MM.1S (cell line): ENCODE data around the gene HOOK2.

Experiments
- DNase-seq: peaks from one replicate; pipeline ENCODE4 v3.0.0-alpha.2; 2015
- H2AFZ ChIP-seq: fragments of 300-600 bp; sonication (generic); 2 replicates; pipeline ENCODE4 v1.6.0; 2016; ENCODE audit warnings: antibody characterized with exemption, low read length
- H3F3A ChIP-seq: fragments of 300-600 bp; sonication (generic); 2 replicates; pipeline ENCODE4 v1.6.1; 2016; ENCODE audit warnings: mild to moderate bottlenecking, antibody characterized with exemption, low read length, moderate library complexity, mixed read lengths; ENCODE audit not compliant: insufficient read depth
- H3K27ac ChIP-seq: fragments of 300-600 bp; sonication (generic); 2 replicates; pipeline ENCODE4 v1.5.1; 2016; ENCODE audit warnings: mild to moderate bottlenecking, low read length
- H3K27me3 ChIP-seq: fragments of 300-600 bp; sonication (generic); replicated peaks from 2 replicates; pipeline ENCODE4 v1.6.0; 2016; ENCODE audit warnings: low read length; ENCODE audit not compliant: insufficient read depth
- H3K36me3 ChIP-seq: fragments of 300-600 bp; sonication (generic); replicated peaks from 2 replicates; pipeline ENCODE4 v1.6.1; 2016; ENCODE audit warnings: mild to moderate bottlenecking, low read length, mixed read lengths; ENCODE audit not compliant: insufficient read depth
- H3K4me1 ChIP-seq: fragments of 300-600 bp; sonication (generic); 2 replicates; pipeline ENCODE4 v1.6.1; 2016; ENCODE audit warnings: low read length, mixed read lengths
- H3K4me2 ChIP-seq: fragments of 300-600 bp; sonication (generic); 2 replicates; pipeline ENCODE4 v1.6.0; 2016; ENCODE audit warnings: low read depth, low read length
- H3K4me3 ChIP-seq: fragments of 300-600 bp; sonication (generic); 2 replicates; pipeline ENCODE4 v1.5.1; 2016; ENCODE audit warnings: low read length, mixed read lengths
- H3K79me2 ChIP-seq: fragments of 300-600 bp; sonication (generic); 2 replicates; pipeline ENCODE4 v1.6.1; 2016; ENCODE audit warnings: mixed run types, low read length, mixed read lengths
- H3K9ac ChIP-seq: fragments of 300-600 bp; sonication (generic); 2 replicates; pipeline ENCODE4 v1.6.1; 2016; ENCODE audit warnings: low read length, mixed read lengths
- H3K9me2 ChIP-seq: fragments of 300-600 bp; sonication (generic); replicated peaks from 2 replicates; pipeline ENCODE4 v1.6.1; 2016; ENCODE audit warnings: mild to moderate bottlenecking, low read length, mixed read lengths; ENCODE audit not compliant: insufficient read depth
- H3K9me3 ChIP-seq: fragments of 300-600 bp; sonication (generic); replicated peaks from 2 replicates; pipeline ENCODE4 v1.6.1; 2016; ENCODE audit warnings: mild to moderate bottlenecking, low read length, mixed read lengths; ENCODE audit not compliant: insufficient read depth
- H4K20me1 ChIP-seq: fragments of 300-600 bp; sonication (generic); 2 replicates; pipeline ENCODE4 v1.6.1; 2016; ENCODE audit warnings: mild to moderate bottlenecking, low read length, moderate library complexity, mixed read lengths; ENCODE audit not compliant: insufficient read depth
- CTCF ChIP-seq: fragments of 300-600 bp; sonication (generic); IDR thresholded peaks from 2 replicates; pipeline ENCODE4 v1.5.1; 2016; ENCODE audit warnings: antibody characterized with exemption, low read length, mixed read lengths
- EZH2 ChIP-seq: fragments of 300-600 bp; sonication (generic); optimal IDR thresholded peaks from 2 replicates; pipeline ENCODE3; 2017; ENCODE audit warnings: low read depth, mild to moderate bottlenecking, antibody characterized with exemption, low read length, mixed read lengths
- EZH2phosphoT487 ChIP-seq: fragments of 300-600 bp; sonication (generic); IDR thresholded peaks from 2 replicates; pipeline ENCODE4 v1.6.1; 2018; ENCODE audit warnings: antibody characterized with exemption, low read length

The HOOK2 gene

GRCh38 chr19:12791345-12792050 lies 16.1 kb upstream of the HOOK2 start, which contains the start of gene JUNB:
Gene JUNB (plus strand): TSS chr19:12791486. CDS start chr19:12791772, 286 bp downstream.
- H3K79me2 ChIP-seq: peaks cover 15% of the 10 kb centered on the region
- DNase-seq: peak; percentile 93

GRCh38 chr19:12790628-12791344 lies 15.4 kb upstream of the HOOK2 start:
- H3K4me1 ChIP-seq: peaks cover 29% of the 10 kb centered on the region
- DNase-seq: no peak

More at GRCh38 chr19:12791345-12792050, 16.1 kb upstream of the HOOK2 start, which contains the start of gene JUNB:
- Histone ChIP-seq H3K4me3 (peak within 1 kb of the TSS; percentile 93), H3K4me2 (peak within 1 kb of the TSS; percentile 99), H3K27me3 (no peaks in the 10 kb centered on the region), H3K27ac (peak within 1 kb of the TSS; percentile 97), H2AFZ (peak within 1 kb of the TSS; percentile 54), H4K20me1 (no peaks in the 10 kb centered on the region), H3K9ac (peak within 1 kb of the TSS; percentile 94), H3K36me3 (no peaks in the 10 kb centered on the region), H3K4me1 (peaks cover 31% of the 10 kb centered on the region), H3F3A (peaks cover 49% of the 10 kb centered on the region), H3K9me3 (no peaks in the 10 kb centered on the region), H3K9me2 (no peaks in the 10 kb centered on the region)
- no peak for TF ChIP-seq CTCF
- TF ChIP-seq EZH2: no peak
- TF ChIP-seq EZH2phosphoT487: no peak

GRCh38 chr19:12789904-12790619 lies 14.7 kb upstream of the HOOK2 start:
- no peak for TF ChIP-seq EZH2phosphoT487
- no peak for TF ChIP-seq EZH2
- DNase-seq: peak; percentile 96
- H3K4me1 ChIP-seq: peaks cover 29% of the 10 kb centered on the region
- H3K4me3 ChIP-seq: peak overlapping the region; percentile 93
- H3K27me3 ChIP-seq: no peaks in the 10 kb centered on the region
- peak overlapping the region; percentile 99 for H3K4me2 ChIP-seq
- H4K20me1 ChIP-seq: no peaks in the 10 kb centered on the region
- H3K9me2 ChIP-seq: no peaks in the 10 kb centered on the region
- peak overlapping the region; percentile 94 for H3K9ac ChIP-seq
- H3K79me2 ChIP-seq: peaks cover 15% of the 10 kb centered on the region
- peaks cover 49% of the 10 kb centered on the region for H3F3A ChIP-seq
- H3K9me3 ChIP-seq: no peaks in the 10 kb centered on the region
- H3K36me3 ChIP-seq: no peaks in the 10 kb centered on the region
- peak overlapping the region; percentile 97 for H3K27ac ChIP-seq
- peak overlapping the region; percentile 54 for H2AFZ ChIP-seq

More at GRCh38 chr19:12790628-12791344, 15.4 kb upstream of the HOOK2 start:
- H3K27me3 ChIP-seq: no peaks in the 10 kb centered on the region
- peaks cover 49% of the 10 kb centered on the region for H3F3A ChIP-seq
- H3K9me3 ChIP-seq: no peaks in the 10 kb centered on the region
- H4K20me1 ChIP-seq: no peaks in the 10 kb centered on the region
- H3K4me2 ChIP-seq: peak overlapping the region; percentile 99
- H3K4me3 ChIP-seq: peak overlapping the region; percentile 93
- H3K9ac ChIP-seq: peak overlapping the region; percentile 94
- no peaks in the 10 kb centered on the region for H3K9me2 ChIP-seq
- peaks cover 15% of the 10 kb centered on the region for H3K79me2 ChIP-seq
- no peak for TF ChIP-seq EZH2phosphoT487
- TF ChIP-seq EZH2: no peak
- TF ChIP-seq CTCF: no peak
- peak overlapping the region; percentile 54 for H2AFZ ChIP-seq
- H3K27ac ChIP-seq: peak overlapping the region; percentile 97
- no peaks in the 10 kb centered on the region for H3K36me3 ChIP-seq
